Stimulated activated CD8-positive, alpha-beta memory T cell treated with anti-CD3 and anti-CD28 coated beads, Interleukin-15, amount 100 ng/mL, for 48 hours (primary cell): ENCODE measurements around the gene TMTC1.

Experiments
- DNase-seq, 2 donors: peaks; one replicate each; pipeline ENCODE4 v3.0.0-alpha.2; 2020; ENCODE audit warnings: low read depth in 2 of 2

The TMTC1 gene

DNA sequence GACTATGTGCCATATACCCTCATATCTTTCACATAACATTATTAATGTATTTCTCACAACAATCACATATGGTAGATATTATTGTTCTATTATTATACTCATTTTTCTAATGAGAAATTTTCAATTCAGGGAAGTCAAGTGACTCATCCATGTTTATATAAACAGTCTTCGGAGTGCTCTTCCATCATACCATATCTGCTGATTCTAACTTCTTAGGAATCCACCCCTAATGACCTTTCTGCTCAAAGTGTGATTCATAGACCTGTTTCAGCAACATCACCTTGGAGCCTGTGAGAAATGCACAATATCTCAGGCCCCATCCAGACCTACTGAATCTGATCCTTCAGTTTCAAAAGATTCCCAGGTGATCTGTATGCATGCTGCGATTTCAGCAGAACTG is 246.4 kb downstream of the TMTC1 start:
- no peak for DNase-seq

DNA sequence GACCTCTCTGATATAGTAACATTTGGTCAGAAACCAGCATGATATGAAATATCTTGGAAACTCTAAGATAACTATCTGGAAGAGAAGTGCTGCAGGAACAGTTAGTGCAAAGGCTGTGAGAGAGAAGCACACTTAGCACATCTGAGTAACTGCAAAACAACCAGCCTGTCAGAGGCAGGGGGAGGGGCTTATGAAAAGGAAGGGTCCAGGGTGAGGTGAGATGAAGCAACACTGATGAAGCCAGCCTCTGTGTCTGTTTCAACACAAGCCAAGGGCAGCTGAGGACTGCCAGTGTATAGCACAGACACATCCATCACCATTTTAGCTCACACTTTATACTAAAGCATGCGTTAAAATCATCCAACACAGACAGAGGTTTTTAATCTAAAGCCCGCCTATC is 248.8 kb downstream of the TMTC1 start:
- no peak for DNase-seq

DNA sequence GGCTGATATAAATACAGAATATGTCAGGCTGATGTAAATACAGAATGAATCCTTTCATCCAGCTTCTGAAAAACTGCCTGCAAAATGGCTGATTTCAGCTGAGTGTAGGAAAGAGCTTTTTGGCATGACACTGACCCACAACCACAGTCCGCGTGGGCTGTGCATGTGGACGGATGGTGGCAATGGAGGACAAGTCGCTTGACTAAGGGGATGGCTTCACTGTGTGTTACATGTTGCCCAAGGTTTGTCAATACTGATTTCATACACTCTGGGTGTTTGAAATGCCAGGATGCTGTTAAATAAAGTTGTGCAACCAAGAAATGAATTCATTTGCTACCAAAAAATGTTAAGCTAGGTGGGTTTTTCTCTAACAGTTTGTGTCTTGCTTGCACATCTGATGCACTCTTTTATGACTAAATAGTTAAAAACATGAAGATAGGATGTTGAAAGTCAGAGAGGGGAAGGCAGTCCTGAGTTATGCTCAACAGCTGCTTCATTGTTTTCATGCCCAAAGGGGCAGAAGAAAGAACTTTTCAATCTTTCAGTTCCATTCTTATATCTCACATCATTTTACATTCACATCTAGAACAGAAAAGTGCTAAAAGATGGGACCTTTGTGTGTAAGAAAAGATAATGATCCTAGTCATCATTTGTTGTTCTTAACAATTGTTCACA is 249.8 kb downstream of the TMTC1 start:
- no peak for DNase-seq

- DNase-seq: no peak
These were observed 252.3 kb downstream of the TMTC1 start for GRCh38 chr12:29531471-29531870.

GRCh38 chr12:29530436-29530835 is 253.3 kb downstream of the TMTC1 start:
- no peak for DNase-seq

GRCh38 chr12:29528161-29528560 is 255.6 kb downstream of the TMTC1 start:
- no peak for DNase-seq

GRCh38 chr12:29521951-29522350 is 261.8 kb downstream of the TMTC1 start:
- no peak for DNase-seq

- no peak for DNase-seq
These were observed 264.1 kb downstream of the TMTC1 start for GRCh38 chr12:29519585-29520182.

GRCh38 chr12:29518407-29518806 is 265.3 kb downstream of the TMTC1 start:
- no peak for DNase-seq

- DNase-seq: no peak
These were observed 266.5 kb downstream of the TMTC1 start for GRCh38 chr12:29517264-29517663.

DNA sequence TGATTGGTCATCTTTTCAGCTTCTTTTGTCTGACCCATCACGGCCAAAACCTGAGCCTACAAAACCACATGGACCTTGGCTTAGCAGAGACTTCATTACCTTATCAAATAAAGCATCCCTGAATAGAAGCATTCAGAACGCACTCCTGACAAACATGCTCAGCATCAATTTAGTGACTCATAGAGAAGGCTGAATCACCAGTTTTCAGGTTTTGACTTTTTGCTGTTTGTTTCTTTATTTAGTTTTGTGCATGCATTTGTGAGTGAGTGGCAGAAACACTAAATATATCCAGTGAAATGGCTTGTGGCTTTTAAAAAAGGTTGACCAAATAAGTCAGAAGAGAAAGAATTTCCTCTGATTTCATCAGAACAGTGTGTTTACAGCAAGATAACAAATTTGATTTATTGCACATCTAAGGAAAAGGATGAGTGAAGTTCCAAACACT is 267.3 kb downstream of the TMTC1 start:
- DNase-seq: no peak

DNA sequence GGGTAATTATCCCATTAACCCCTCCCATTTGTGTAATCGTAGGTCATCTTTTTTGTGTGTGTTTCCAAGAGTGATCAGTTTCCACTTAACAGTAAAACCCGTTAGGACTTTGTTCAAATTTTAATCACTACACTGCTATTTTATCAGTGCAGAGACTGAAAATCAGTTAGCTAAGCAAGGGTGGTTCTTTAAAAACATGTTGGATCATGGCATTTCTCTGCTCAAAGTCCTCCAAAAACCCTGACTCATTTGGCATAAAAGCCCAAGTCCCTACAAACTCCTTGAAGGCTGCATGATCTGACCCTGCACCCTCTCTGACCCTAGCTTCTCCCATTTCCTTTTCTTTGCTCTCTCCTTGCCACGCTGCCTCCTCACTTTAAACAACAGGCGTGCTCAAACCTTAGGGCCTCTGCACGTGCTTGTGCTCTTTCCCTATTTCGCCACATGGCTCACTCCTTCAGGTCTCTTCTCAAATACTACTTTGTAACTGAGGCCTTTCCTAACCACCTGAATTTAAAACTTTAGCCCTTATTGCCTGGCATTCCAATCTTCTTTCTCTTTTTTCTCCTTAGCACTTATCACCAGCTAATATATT is 273.1 kb downstream of the TMTC1 start:
- no peak for DNase-seq

- DNase-seq: no peak
These were observed 274.2 kb downstream of the TMTC1 start for GRCh38 chr12:29509503-29509902.

DNA sequence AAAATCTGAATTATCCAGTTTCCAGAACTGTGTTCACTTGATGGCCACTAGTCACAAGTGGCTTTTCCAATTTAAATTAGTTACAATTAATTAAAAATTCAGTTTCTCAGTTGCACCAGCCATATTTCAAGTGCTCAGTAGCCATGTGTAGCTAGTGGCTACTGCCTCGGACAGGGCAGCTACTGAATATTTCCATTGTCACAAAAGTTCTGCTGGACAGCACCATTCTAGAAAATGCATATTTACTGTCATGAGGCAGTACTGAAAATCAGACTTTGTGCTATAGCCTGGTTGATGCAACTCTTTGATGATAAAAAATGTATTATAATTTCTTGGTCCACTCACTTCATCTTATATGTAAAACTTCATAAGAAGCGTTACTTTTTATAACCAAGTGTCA is 274.8 kb downstream of the TMTC1 start:
- DNase-seq: no peak

DNA sequence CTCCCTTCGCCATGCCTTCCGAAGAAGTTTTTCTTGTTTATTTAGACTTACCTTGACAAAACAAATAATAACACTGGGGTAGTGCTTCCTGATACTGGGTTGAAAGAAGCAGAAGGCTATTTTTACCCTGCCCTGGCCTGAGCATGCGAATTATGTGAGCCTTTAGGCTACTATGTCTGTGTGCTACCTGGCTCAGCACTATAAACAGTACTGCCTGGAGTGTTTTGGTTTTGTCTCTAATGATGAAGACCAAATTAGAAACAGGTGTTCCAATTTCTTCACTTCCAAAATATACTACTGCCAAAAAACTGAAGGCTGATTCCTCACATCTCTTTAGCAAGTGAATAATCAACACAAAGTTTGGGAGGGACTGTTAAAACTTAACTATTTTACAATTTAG is 278.6 kb downstream of the TMTC1 start:
- DNase-seq: no peak

DNA sequence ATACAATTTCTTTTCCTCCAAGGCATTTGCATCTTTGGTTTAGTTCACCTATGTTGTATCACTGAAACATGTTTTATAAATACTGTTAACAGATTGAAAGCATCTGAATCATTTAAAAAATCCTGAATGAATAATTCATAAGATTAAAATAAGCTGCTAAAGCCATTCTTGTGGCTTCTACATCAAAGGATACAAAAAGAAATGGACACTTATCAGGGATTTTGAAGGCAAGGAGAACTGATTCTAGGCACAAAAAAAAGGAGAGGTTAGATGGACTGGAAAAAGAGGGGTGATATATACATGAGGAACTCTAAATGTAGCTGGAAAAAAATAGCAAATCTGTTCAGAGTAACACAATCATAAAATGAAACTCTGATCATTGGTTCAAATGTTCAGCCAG is 280.5 kb downstream of the TMTC1 start:
- no peak for DNase-seq

DNA sequence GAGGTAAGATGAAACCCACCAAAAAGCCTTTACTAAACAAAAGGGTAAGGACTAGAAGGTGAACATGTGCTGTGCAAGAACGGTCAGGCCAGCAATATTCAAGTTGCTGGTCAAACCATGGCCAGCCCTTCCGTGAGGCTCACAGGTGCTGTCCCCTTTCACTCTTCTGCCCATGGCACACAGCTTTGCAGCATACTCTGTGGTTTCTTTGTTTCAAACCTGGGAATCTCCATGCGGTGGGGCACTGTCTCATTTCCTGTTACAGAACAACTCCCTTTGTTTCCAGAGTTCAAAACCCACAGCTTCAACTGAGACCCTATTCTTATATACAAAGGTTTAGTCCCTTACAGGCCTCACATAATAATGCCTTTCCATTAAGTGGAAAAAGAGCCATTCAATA is 284.5 kb downstream of the TMTC1 start:
- no peak for DNase-seq

- no peak for DNase-seq
These were observed 286.2 kb downstream of the TMTC1 start, which contains the start of gene OVCH1 for GRCh38 chr12:29497588-29497987. Gene OVCH1 (minus strand): TSS chr12:29497686. CDS start chr12:29497686, 0 bp downstream.

DNA sequence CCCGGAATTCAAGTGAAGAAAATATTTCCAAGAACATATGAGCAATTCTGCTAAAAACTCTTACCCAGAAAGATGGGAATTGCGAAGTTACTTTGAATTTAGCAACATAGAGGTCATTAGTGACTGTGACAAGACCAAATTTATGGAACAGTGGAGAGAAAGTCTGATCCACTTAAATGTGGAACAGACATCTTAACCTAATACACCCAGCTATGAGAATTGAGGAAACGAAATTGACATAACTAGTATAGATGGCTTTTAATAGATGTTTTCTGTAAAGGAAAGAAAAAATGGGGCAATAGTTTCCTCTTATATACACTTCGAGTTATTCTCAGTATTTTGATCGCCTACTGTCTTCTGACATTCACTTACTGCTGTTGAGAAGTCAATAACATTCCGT is 290.9 kb downstream of the TMTC1 start:
- no peak for DNase-seq

GRCh38 chr12:29486972-29487371 is 296.8 kb downstream of the TMTC1 start:
- DNase-seq: no peak

DNA sequence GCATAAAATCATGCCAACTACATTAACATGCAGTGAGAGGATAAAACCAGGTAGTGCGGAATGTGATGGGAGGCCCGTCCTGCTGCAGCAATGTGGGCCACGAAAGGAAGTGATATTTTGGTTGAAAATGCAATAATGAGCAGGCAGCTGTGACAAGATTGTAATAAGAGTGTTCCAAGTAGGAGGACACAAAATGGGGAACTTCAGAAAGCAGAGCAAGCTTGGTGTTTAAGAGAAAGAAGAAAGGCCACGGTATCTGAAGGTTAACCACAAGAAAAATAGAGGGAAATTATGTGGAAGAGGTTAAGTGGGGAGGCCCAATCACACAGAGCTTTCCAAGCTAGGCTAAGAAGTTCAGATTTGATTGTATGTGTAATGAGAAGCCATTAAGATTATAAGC is 320.5 kb downstream of the TMTC1 start:
- DNase-seq: no peak

GRCh38 chr12:29460082-29460481 is 323.7 kb downstream of the TMTC1 start:
- DNase-seq: no peak

DNA sequence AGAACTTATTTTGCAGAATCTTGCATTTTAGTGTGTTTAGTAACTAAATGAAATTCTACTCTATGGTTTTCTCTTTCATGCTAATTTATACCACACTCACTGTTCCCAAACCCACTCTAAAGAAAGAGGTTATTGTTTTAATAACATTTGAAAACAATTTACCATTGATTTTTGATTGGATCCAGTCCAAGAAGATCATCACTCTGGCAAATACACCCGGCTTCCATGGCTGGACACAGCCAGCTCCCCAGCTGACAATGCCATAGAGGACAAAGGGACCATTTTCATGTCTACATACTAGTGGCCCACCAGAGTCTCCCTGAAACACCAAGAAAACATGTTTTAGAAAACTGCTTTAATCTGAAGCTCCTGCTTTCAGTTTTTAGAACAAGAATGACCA is 328.7 kb downstream of the TMTC1 start:
- no peak for DNase-seq
